Mesenteric fat pad (tissue), 1 donor: Measurements from ENCODE around the gene SPEG. TPM values are rescaled to one million over a fixed set of nuclear protein-coding genes. Genes with fewer than 3 reads are reported as not detected.
"Not testable (repeated sequence)": the region's sequence is repeated elsewhere in the genome, so short reads cannot be mapped to it uniquely, and the experiment has no call there.

Experiments used
- DNase-seq: peaks from one replicate; pipeline ENCODE4 v3.0.0-alpha.2; 2020; ENCODE audit warnings: low spot score
- total RNA-seq: library from RNA; stranded (reverse); fragmentation: NEBNext Ultra II Directional; extraction: Animal tissue kit (Norgen Biotek cat#: 25700); gene quantifications from one replicate; pipeline ENCODE4 v1.2.1, GENCODE V29; 2021
- donor health status: DM: yes; HTN: yes; CAD: no.

The SPEG gene
- total RNA-seq, 1 donor from 2014 or later: 4.7 TPM

GRCh38 chr2:219404291-219404910 is 30.2 kb upstream of the SPEG start:
- no peak for DNase-seq

- DNase-seq: no peak
These were observed 29.7 kb upstream of the SPEG start for GRCh38 chr2:219404954-219405353.

- DNase-seq: no peak
These were observed 29.2 kb upstream of the SPEG start for GRCh38 chr2:219405451-219405850.

DNA sequence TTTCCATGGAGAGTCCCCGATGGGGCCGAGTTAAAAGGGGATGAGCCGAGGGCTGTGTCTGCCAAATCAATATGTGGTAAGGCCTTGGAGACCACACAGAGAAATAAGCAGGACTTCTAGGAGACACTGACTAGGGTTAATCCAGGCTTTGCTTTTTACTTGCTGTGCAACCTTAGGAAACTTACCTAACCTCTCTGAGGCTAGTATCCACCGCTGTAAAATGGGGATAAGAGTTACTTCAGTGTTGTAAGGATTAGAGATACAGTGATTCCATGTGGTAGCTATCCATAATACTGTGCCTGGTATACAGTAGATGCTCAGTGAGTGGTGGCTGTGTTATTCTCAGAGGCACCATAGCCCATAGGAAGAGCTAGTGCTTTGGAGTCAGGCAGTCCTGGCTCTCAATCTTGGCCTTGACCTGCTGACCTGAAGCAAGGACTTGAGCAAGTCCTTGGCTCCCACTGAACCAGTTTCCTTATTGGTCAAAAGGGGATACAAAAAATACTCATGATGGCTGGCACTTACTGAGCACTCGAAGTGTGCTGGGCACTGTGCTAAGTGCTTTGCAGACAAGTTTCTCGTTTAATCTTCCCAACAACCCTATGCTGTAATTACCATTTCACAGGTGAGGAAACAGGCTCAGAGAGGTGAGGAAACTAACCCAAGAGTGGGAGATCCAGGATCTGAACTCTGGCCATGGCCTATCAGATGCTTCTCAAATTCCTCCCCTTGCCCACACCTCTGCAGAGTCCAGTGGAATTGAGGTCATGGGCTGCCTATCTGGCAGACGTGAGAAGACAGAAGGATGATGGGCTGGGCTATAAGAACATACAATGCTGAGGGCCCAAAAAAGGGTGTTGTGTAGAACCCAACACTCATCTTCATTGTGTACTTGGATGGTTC is 28.4 kb upstream of the SPEG start:
- no peak for DNase-seq

- no peak for DNase-seq
These were observed 27.8 kb upstream of the SPEG start for GRCh38 chr2:219406861-219407230.

DNA sequence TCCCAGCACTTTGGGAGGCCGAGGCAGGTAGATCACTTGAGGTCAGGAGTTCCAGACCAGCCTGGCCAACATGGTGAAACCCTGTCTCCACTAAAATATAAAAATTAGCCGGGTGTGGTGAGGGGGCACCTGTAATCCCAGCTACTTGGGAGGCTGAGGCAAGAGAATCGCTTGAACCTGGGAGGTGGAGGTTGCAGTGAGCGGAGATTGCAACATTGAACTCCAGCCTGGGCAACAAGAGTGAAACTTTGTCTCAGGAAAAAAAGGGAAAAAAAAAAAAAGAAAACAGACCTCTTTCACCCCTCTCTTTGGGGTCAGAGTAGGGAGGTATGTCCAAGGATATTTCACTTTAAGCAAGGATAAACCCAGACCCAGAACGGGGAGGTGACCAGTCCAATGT is 27.3 kb upstream of the SPEG start:
- not testable (repeated sequence) for DNase-seq

DNA sequence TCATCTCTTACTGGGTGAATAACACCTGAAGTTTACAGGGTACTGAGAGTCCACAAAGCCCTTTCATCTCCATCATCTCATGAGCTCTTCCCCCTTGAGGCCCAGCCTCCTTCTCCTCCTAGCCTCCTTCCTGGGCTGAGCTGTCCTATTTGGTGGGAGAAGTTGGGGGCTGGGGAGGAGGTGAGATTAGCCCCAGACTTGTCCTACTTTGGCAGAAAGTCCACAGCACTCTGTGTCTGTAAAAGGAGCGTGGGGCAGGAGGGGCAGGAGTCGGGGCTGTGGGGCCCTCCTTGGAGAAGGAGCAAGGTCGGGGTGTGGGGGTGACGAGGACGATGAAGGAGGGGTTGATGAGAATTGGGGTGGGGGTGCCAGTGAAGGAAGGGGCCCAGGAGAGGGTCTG is 26.4 kb upstream of the SPEG start:
- no peak for DNase-seq

- no peak for DNase-seq
These were observed 26.0 kb upstream of the SPEG start for GRCh38 chr2:219408631-219409030.

GRCh38 chr2:219409619-219410018 is 25.0 kb upstream of the SPEG start:
- no peak for DNase-seq

- DNase-seq: no peak
These were observed 24.3 kb upstream of the SPEG start for GRCh38 chr2:219410390-219410789.

- DNase-seq: no peak
These were observed 19.8 kb upstream of the SPEG start for GRCh38 chr2:219414857-219415256.

DNA sequence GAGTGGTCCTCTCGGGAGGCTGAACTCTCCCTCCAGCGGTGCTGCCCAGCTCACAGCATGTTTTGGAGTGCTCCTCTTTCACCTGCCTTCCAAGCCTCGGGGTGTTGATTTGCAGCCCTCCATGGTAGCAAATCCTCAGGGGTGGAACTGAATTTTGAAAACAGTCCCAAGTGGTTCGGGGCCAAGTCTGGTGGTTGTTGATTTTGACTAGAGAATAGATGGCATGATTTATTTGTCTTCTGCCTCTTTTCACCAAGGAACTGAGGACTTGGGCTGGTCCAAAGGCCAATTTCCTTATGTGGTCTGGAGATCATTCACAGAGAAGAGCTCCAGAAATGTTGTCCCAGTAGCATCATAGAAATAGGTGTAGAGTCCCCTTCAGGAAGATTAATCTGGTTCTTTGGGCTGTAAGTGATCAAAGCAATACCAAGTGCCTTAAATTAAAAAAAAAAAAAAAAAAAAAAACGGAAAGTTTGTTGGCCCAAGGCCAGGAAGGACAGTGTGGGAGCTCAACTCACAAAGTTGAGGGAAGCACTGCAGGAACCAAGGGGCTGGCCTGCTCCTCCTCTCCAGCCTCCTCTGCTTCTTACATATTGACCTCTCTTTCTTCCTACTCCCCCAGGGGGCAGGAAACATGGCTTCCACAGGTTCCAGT is 18.9 kb upstream of the SPEG start:
- no peak for DNase-seq

- no peak for DNase-seq
These were observed 18.4 kb upstream of the SPEG start for GRCh38 chr2:219416235-219416602.

DNA sequence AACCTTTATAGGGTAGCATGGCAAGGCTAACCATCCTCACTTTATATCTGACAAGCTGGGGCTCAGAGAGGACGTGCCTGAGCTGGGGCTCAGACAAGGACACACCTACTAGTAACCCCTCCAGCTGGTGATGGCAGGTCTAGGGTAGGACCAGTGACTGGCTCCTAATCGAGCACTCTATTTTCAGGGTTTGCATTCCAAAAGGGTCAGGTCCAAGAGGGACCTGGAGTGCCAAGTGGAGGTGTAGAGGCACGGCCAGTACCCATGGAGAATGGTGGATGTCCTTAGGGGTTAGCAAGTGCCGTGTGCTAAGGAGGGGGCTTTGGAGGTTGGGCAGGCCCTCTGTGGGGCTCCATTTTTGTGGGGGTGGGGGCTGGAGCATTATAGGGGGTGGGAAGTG is 17.7 kb upstream of the SPEG start:
- DNase-seq: no peak

GRCh38 chr2:219417374-219417773 is 17.3 kb upstream of the SPEG start:
- no peak for DNase-seq

GRCh38 chr2:219418155-219419011 is 16.3 kb upstream of the SPEG start, which contains the start of gene DES:
DES (plus strand) TSS chr2:219418377; CDS start chr2:219418463, 86 bp downstream.
- DNase-seq: no peak

GRCh38 chr2:219419012-219419324 is 15.7 kb upstream of the SPEG start:
- DNase-seq: no peak

DNA sequence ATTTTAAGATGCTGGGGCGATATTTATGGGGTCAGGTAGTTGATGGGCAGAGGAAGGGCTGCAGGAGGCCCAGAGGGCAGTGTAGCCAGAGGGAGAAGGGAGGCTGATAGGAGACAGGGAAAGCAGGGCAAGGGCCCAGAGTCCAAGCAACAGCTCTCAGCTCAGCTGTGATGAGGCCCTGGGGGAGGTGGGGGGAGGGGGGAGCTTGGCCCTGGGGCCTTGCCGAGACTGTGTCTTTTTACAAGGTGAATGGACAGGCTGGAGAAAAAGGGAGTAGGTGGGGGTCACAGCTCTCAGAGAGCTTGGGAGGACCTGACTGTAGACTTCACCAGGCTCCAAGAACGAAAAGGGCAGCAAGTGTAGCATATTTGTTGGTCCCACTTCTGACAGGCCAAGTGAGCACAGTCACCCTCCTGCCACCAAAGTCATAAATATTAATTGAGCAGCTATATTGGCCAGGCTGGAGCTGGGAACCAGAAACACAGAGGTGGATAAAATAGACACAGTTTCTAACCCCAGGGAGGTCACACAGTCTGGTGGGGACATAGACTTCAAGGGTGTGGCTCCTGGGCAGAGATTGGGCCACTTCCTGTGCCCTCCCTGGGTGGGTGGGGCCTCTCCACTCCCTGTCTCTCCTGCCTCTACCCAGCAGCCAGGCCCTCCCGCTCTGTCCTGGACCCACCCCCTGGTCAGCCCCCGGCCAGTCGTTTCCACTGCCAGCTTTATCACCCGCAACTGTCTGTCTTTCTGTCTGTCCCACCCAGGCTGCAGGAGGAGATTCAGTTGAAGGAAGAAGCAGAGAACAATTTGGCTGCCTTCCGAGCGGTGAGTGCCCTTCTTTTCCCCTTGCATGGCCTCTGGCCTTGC is 15.1 kb upstream of the SPEG start:
- DNase-seq: no peak

- no peak for DNase-seq
These were observed 14.0 kb upstream of the SPEG start for GRCh38 chr2:219420687-219421086.

DNA sequence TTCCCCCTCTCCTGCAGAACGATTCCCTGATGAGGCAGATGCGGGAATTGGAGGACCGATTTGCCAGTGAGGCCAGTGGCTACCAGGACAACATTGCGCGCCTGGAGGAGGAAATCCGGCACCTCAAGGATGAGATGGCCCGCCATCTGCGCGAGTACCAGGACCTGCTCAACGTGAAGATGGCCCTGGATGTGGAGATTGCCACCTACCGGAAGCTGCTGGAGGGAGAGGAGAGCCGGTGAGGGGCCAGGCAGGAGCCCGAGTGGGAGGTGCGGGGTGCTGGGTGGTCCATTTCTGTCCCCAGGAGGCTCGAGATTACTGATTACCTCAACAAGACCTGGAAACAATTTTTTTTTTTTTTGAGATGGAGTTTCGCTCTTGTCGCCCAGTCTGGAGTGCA is 13.3 kb upstream of the SPEG start:
- no peak for DNase-seq
